Colon (tissue), 2 donors: ENCODE measurements around the gene SETD7.
A peak's percentile ranks its signal among the peaks of the same experiment; 100 is the strongest.

ENCODE experiments used
- FAIRE-seq: peaks from 2 replicates; lab custom pipeline; 2012; peaks lifted over from hg19 to GRCh38; lab: Jason Lieb, UNC
- donor health status: control.
- donor health status: control.

SETD7 gene

GRCh38 chr4:139568206-139568955 lies 12.4 kb upstream of the SETD7 start:
- FAIRE-seq: no peak

GRCh38 chr4:139567159-139567870 lies 11.3 kb upstream of the SETD7 start:
- no peak for FAIRE-seq

GRCh38 chr4:139564502-139564901 lies 8.5 kb upstream of the SETD7 start:
- no peak for FAIRE-seq

- no peak for FAIRE-seq
Observed at GRCh38 chr4:139563515-139563914, 7.5 kb upstream of the SETD7 start.

- FAIRE-seq: no peak
Observed at GRCh38 chr4:139562839-139563238, 6.8 kb upstream of the SETD7 start.

GRCh38 chr4:139562067-139562684 lies 6.2 kb upstream of the SETD7 start:
- FAIRE-seq: no peak

- no peak for FAIRE-seq
Observed at GRCh38 chr4:139560406-139561104, 4.5 kb upstream of the SETD7 start.

GRCh38 chr4:139559687-139560086 lies 3.7 kb upstream of the SETD7 start:
- FAIRE-seq: no peak

- FAIRE-seq: no peak
Observed at GRCh38 chr4:139559089-139559479, 3.1 kb upstream of the SETD7 start.

- no peak for FAIRE-seq
Observed at GRCh38 chr4:139558235-139559088, 2.4 kb upstream of the SETD7 start.

GRCh38 chr4:139557556-139558110 lies 1.6 kb upstream of the SETD7 start:
- FAIRE-seq: no peak

GRCh38 chr4:139556724-139557555 lies 921 bp upstream of the SETD7 start:
- no peak for FAIRE-seq

- FAIRE-seq: no peak
Observed at GRCh38 chr4:139555705-139556070, 331 bp downstream of the SETD7 start.

GRCh38 chr4:139554893-139555704 lies 920 bp downstream of the SETD7 start:
- FAIRE-seq: peak; percentile 33

- FAIRE-seq: no peak
Observed at GRCh38 chr4:139554642-139554892, 1.5 kb downstream of the SETD7 start.

- FAIRE-seq: no peak
Observed at GRCh38 chr4:139553751-139554641, 2.0 kb downstream of the SETD7 start.

- FAIRE-seq: no peak
Observed at GRCh38 chr4:139552517-139553307, 3.3 kb downstream of the SETD7 start.
